H1 (cell line): ENCODE data around the gene HLF. TPM values are rescaled to one million over a fixed set of nuclear protein-coding genes. Genes with fewer than 3 reads are reported as not detected.

ENCODE experiments used
- CTCF ChIA-PET: fragments of 300-600 bp; sonication (Branson Sonifier 250); formaldehyde crosslinking; loops from one replicate; lab custom pipeline; 2021; ENCODE audit not compliant: partially characterized antibody; lab: Charles Lee
- POLR2A ChIA-PET: fragments of 300-600 bp; sonication (Branson Sonifier 250); formaldehyde crosslinking; loops from one replicate; lab custom pipeline; 2021; ENCODE audit warnings: inconsistent platforms; ENCODE audit not compliant: partially characterized antibody; lab: Charles Lee
- DNase-seq, 2 experiments: peaks; one replicate each; pipeline versions ENCODE4 v3.0.0 to v3.0.0-alpha.2; 2010 to 2022; ENCODE audit warnings: low spot score in 2 of 2, low read depth in 1 of 2, mixed read lengths in 1 of 2
- FAIRE-seq: peaks from 2 replicates; lab custom pipeline; 2011; peaks lifted over from hg19 to GRCh38; lab: Jason Lieb, UNC
- H2AFZ ChIP-seq: 2 replicates; pipeline ENCODE4 v1.8.1; 2012; ENCODE audit warnings: low read length, inconsistent platforms
- H2AK5ac ChIP-seq: 2 replicates; pipeline ENCODE4 v1.6.1; 2013; ENCODE audit warnings: low read depth, low read length
- H2BK120ac ChIP-seq: replicated peaks from 2 replicates; pipeline ENCODE3; 2013; ENCODE audit warnings: low read depth, low read length, inconsistent platforms
- H2BK12ac ChIP-seq: 2 replicates; pipeline ENCODE4 v1.6.1; 2013; ENCODE audit warnings: low read depth, low read length
- H2BK15ac ChIP-seq: 2 replicates; pipeline ENCODE4 v1.6.1; 2013; ENCODE audit warnings: low read length
- H2BK20ac ChIP-seq: 2 replicates; pipeline ENCODE4 v1.6.1; 2013; ENCODE audit warnings: low read length
- H2BK5ac ChIP-seq: 2 replicates; pipeline ENCODE4 v1.6.1; 2013; ENCODE audit warnings: low read depth, low read length
- H3K14ac ChIP-seq: 2 replicates; pipeline ENCODE4 v1.6.1; 2013; ENCODE audit warnings: inconsistent platforms; ENCODE audit not compliant: insufficient read length
- H3K18ac ChIP-seq: 2 replicates; pipeline ENCODE4 v1.6.1; 2013; ENCODE audit warnings: low read length; ENCODE audit errors: extremely low read depth
- H3K23ac ChIP-seq: 2 replicates; pipeline ENCODE4 v1.6.1; 2013; ENCODE audit warnings: inconsistent platforms; ENCODE audit not compliant: insufficient read length
- H3K23me2 ChIP-seq: 2 replicates; pipeline ENCODE4 v1.6.1; 2013; ENCODE audit warnings: low read depth, low read length
- H3K27ac ChIP-seq: 2 replicates; pipeline ENCODE4 v1.6.1; 2011; ENCODE audit warnings: low read depth, low read length, inconsistent platforms
- H3K27me3 ChIP-seq, 4 experiments: replicated peaks in 1 of 4; 1 replicate in 1 of 4; 2 replicates in 3 of 4; pipeline versions ENCODE4 v1.6.1 to v1.8.1; 2011 to 2013; ENCODE audit warnings: low read length in 3 of 4, mild to moderate bottlenecking in 3 of 4, inconsistent platforms in 2 of 4, mixed read lengths in 2 of 4, moderate library complexity in 1 of 4; ENCODE audit not compliant: control insufficient read depth in 3 of 4, insufficient read depth in 3 of 4; ENCODE audit errors: extremely low read depth in 1 of 4
- H3K36me3 ChIP-seq, 4 experiments: 2 replicates each; pipeline versions ENCODE4 v1.6.1 to v1.8.1; 2011 to 2013; ENCODE audit warnings: mild to moderate bottlenecking in 4 of 4, low read length in 3 of 4, moderate library complexity in 2 of 4, control low read depth in 1 of 4, inconsistent platforms in 1 of 4; ENCODE audit not compliant: insufficient read depth in 4 of 4, control insufficient read depth in 2 of 4
- H3K4ac ChIP-seq: replicated peaks from 2 replicates; pipeline ENCODE3; 2013; ENCODE audit warnings: low read length, low read depth, mixed read lengths, inconsistent platforms; ENCODE audit not compliant: insufficient read length
- H3K4me1 ChIP-seq, 4 experiments: replicated peaks in 1 of 4; 1 replicate in 1 of 4; 2 replicates in 3 of 4; pipeline versions ENCODE4 v1.6.1 to v1.8.1; 2011 to 2013; ENCODE audit warnings: low read length in 3 of 4, inconsistent platforms in 2 of 4, mixed read lengths in 1 of 4; ENCODE audit not compliant: insufficient read depth in 4 of 4, control insufficient read depth in 3 of 4
- H3K4me2 ChIP-seq, 2 experiments: 2 replicates each; pipeline versions ENCODE4 v1.6.1 to v1.8.1; 2011 to 2013; ENCODE audit warnings: low read depth in 2 of 2, low read length in 2 of 2, control low read depth in 1 of 2, inconsistent platforms in 1 of 2, mild to moderate bottlenecking in 1 of 2; ENCODE audit not compliant: insufficient read depth in 1 of 2
- H3K4me3 ChIP-seq, 4 experiments: fragments of 200-600, 300-600 bp in 1 of 4; sonication (generic), shearing (Covaris generic), sonication (Bioruptor Twin) in 1 of 4; 2 replicates each; pipeline versions ENCODE4 v1.5.1 to v1.8.1; 2011 to 2016; ENCODE audit warnings: low read length in 4 of 4, low read depth in 3 of 4, control low read depth in 2 of 4, inconsistent platforms in 2 of 4, mild to moderate bottlenecking in 2 of 4, mixed read lengths in 1 of 4, moderate library complexity in 1 of 4; ENCODE audit not compliant: insufficient read depth in 2 of 4; ENCODE audit errors: extremely low read depth in 1 of 4
- H3K56ac ChIP-seq: replicated peaks from 2 replicates; pipeline ENCODE3; 2013; ENCODE audit warnings: low read depth, mild to moderate bottlenecking, mixed read lengths, low read length, inconsistent platforms; ENCODE audit not compliant: insufficient read length
- H3K79me1 ChIP-seq: 2 replicates; pipeline ENCODE4 v1.6.1; 2013; ENCODE audit warnings: low read depth, low read length, control low read depth
- H3K79me2 ChIP-seq, 2 experiments: 2 replicates each; pipeline versions ENCODE4 v1.6.1 to v1.8.1; 2012 to 2013; ENCODE audit warnings: low read length in 2 of 2, mild to moderate bottlenecking in 2 of 2, inconsistent platforms in 1 of 2; ENCODE audit not compliant: insufficient read depth in 2 of 2, control insufficient read depth in 1 of 2
- H3K9ac ChIP-seq, 4 experiments: replicated peaks in 1 of 4; 1 replicate in 1 of 4; 2 replicates in 3 of 4; pipeline versions ENCODE4 v1.6.1 to v1.8.1; 2011 to 2013; ENCODE audit warnings: low read depth in 3 of 4, low read length in 3 of 4, control low read depth in 2 of 4, mild to moderate bottlenecking in 2 of 4, moderate library complexity in 2 of 4, inconsistent platforms in 1 of 4; ENCODE audit errors: extremely low read depth in 1 of 4
- H3K9me3 ChIP-seq, 2 experiments: 2 replicates each; pipeline versions ENCODE4 v1.6.1 to v1.8.1; 2012 to 2013; ENCODE audit warnings: mild to moderate bottlenecking in 2 of 2, moderate library complexity in 2 of 2, control low read depth in 1 of 2, inconsistent platforms in 1 of 2, low read depth in 1 of 2, low read length in 1 of 2, mixed read lengths in 1 of 2; ENCODE audit not compliant: insufficient read depth in 2 of 2
- H4K20me1 ChIP-seq, 2 experiments: replicated peaks in 1 of 2; 2 replicates each; pipeline versions ENCODE3 to v1.8.1; 2011 to 2013; ENCODE audit warnings: inconsistent platforms in 2 of 2, low read length in 2 of 2, mild to moderate bottlenecking in 1 of 2; ENCODE audit not compliant: insufficient read depth in 2 of 2, control insufficient read depth in 1 of 2
- H4K5ac ChIP-seq: 2 replicates; pipeline ENCODE4 v1.6.1; 2013; ENCODE audit warnings: low read length, low read depth, mixed read lengths, inconsistent platforms; ENCODE audit not compliant: insufficient read length
- H4K8ac ChIP-seq: 2 replicates; pipeline ENCODE4 v1.8.0; 2013; ENCODE audit warnings: mild to moderate bottlenecking, moderate library complexity, low read length, inconsistent platforms; ENCODE audit not compliant: insufficient read depth; ENCODE audit errors: extremely low read depth
- H4K91ac ChIP-seq: replicated peaks from 2 replicates; pipeline ENCODE3; 2013; ENCODE audit warnings: low read length, mixed read lengths, inconsistent platforms; ENCODE audit not compliant: insufficient read length
- CEBPB ChIP-seq: IDR thresholded peaks from 2 replicates; pipeline ENCODE4 v1.6.1; 2012; ENCODE audit warnings: low read depth, low read length
- CHD1 ChIP-seq: IDR thresholded peaks from 2 replicates; pipeline ENCODE4 v1.6.1; 2012; ENCODE audit warnings: low read depth, low read length, improper control_type of control experiment
- CHD2 ChIP-seq: IDR thresholded peaks from 2 replicates; pipeline ENCODE4 v1.6.1; 2012; ENCODE audit warnings: low read length, improper control_type of control experiment
- EGR1 ChIP-seq: IDR thresholded peaks from 2 replicates; pipeline ENCODE4 v1.6.1; 2011; ENCODE audit warnings: low read depth, low read length, borderline replicate concordance
- GABPA ChIP-seq: IDR thresholded peaks from 2 replicates; pipeline ENCODE4 v1.6.1; 2011; ENCODE audit warnings: mild to moderate bottlenecking, low read length, moderate library complexity, borderline replicate concordance; ENCODE audit not compliant: insufficient read depth
- KDM4A ChIP-seq: IDR thresholded peaks from one replicate; pipeline ENCODE4 v1.7.1; 2012; ENCODE audit warnings: low read depth, mild to moderate bottlenecking, moderate library complexity, low read length, inconsistent platforms; ENCODE audit not compliant: severe bottlenecking
- MAFK ChIP-seq: IDR thresholded peaks from 2 replicates; pipeline ENCODE4 v1.6.1; 2012; ENCODE audit warnings: low read depth, mild to moderate bottlenecking, improper control_type of control experiment, low read length
- SRF ChIP-seq: IDR thresholded peaks from 2 replicates; pipeline ENCODE4 v1.6.1; 2011; ENCODE audit warnings: mild to moderate bottlenecking, low read depth, low read length, moderate library complexity
- YY1 ChIP-seq: IDR thresholded peaks from 2 replicates; pipeline ENCODE4 v1.6.1; 2011; ENCODE audit warnings: low read depth, mild to moderate bottlenecking, low read length
- WGBS, 2 experiments: shearing (Covaris generic) in 1 of 2; methylation state at CpG; one replicate each; pipeline versions ENCODE4 v1.1.6 to v1.1.7; 2013 to 2015; ENCODE audit warnings: low lambda C conversion rate in 2 of 2, mixed read lengths in 2 of 2, inconsistent platforms in 1 of 2, low coverage in 1 of 2, missing lambda C conversion rate in 1 of 2; ENCODE audit not compliant: insufficient replicate concordance in 2 of 2, insufficient coverage in 1 of 2, insufficient read length in 1 of 2; ENCODE audit errors: extremely low coverage in 1 of 2, missing lambda C conversion rate in 1 of 2; 5-methylcytosine and 5-hydroxymethylcytosine counted together
- polyA plus RNA-seq, 7 experiments: library from polyadenylated mRNA; depleted of rRNA in 3 of 7; stranded (reverse) in 5 of 7; unstranded in 2 of 7; fragments of >200 nt in 5 of 7; fragments of 200-250 nt in 2 of 7; gene quantifications; 1 replicate in 5 of 7; 2 replicates in 1 of 7; 4 replicates in 1 of 7; pipeline versions ENCODE4 v1.2.1 to v1.2.3, GENCODE V29; 2011 to 2013; ENCODE audit warnings: missing spikeins in 2 of 7, mixed read lengths in 2 of 7
- total RNA-seq: library from RNA; stranded (reverse); fragmentation: NEBNext Ultra II Directional; extraction: Animal tissue kit (Norgen Biotek cat#: 25700); gene quantifications from 2 replicates; pipeline ENCODE4 v1.2.1, GENCODE V29; 2021

HLF gene
- total and polyA plus RNA-seq, 2 of the 8 experiments (the other 6 are each of a cell fraction or from before 2014, with no cell fraction given): 0.39 to 0.60 TPM

DNA sequence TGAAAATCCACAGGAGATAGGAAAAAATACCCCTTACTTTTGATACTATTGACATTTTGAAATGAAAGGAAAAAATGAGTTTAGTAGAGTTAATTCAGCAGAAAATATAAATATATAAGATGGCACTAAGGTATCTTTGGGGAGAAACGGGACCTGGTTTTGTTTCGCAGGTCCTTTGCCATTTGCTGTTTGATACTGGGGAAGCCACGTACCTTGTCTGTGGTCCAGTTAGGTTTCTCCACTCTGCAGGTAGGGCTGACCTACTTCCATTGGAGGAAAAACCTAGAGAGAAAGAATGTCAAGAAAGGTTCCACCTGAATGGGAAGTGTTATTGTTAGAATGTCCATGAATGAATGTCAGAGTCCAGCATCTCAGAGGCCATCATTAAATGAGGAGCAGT, 48.1 kb downstream of the HLF start:
- no peaks in the 10 kb centered on the region for H4K20me1 ChIP-seq
- H4K5ac ChIP-seq: no peak overlapping the region
- no peaks in the 10 kb centered on the region for H3K4me1 ChIP-seq
- H2BK15ac ChIP-seq: no peak overlapping the region
- no peak for FAIRE-seq
- H2BK120ac ChIP-seq: no peak overlapping the region
- no peak overlapping the region for H3K9ac ChIP-seq
- TF ChIP-seq CHD2 (no peak), KDM4A (no peak), GABPA (no peak), EGR1 (no peak), SRF (no peak), YY1 (no peak), CEBPB (no peak), MAFK (no peak), CHD1 (no peak)
- H3K14ac ChIP-seq: no peak overlapping the region
- H2BK12ac ChIP-seq: no peak overlapping the region
- H2BK5ac ChIP-seq: no peak overlapping the region
- no peak overlapping the region for H3K56ac ChIP-seq
- H3K4me3 ChIP-seq: no peak overlapping the region
- no peak overlapping the region for H4K8ac ChIP-seq
- H4K91ac ChIP-seq: no peak overlapping the region
- H3K23ac ChIP-seq: no peak overlapping the region
- H3K27me3 ChIP-seq: no peaks in the 10 kb centered on the region
- no peak overlapping the region for H2AFZ ChIP-seq
- no peak overlapping the region for H3K27ac ChIP-seq
- ChIA-PET POLR2A (no interaction called here), CTCF (interaction anchor here (0.8 to 2.5 kb wide), 4 partner anchors 17 to 320 kb away, joined by 3 to 10 read pairs (median 6); no protein-coding TSS in a partner anchor)
- no peaks in the 10 kb centered on the region for H3K36me3 ChIP-seq
- DNase-seq: no peak
- no peaks in the 10 kb centered on the region for H3K79me2 ChIP-seq
- no peak overlapping the region for H2AK5ac ChIP-seq
- WGBS, 2 experiments: 88% methylated on average over 3 of the region's 3 CpGs; no CpG with 5 or more reads in 1 of the 2 experiments
- H3K4me2 ChIP-seq: no peak overlapping the region
- H3K23me2 ChIP-seq: peaks cover 4% of the 10 kb centered on the region; the same call in 1 of the 2 replicates
- no peak overlapping the region for H2BK20ac ChIP-seq
- no peak overlapping the region for H3K4ac ChIP-seq
- no peaks in the 10 kb centered on the region for H3K79me1 ChIP-seq
- H3K9me3 ChIP-seq: no peaks in the 10 kb centered on the region
- H3K18ac ChIP-seq: no peak overlapping the region
